ENCODE data around the gene C3orf80.
"Not testable (repeated sequence)": the region's sequence is repeated elsewhere in the genome, so short reads cannot be mapped to it uniquely, and the experiment has no call there.

The C3orf80 gene

DNA sequence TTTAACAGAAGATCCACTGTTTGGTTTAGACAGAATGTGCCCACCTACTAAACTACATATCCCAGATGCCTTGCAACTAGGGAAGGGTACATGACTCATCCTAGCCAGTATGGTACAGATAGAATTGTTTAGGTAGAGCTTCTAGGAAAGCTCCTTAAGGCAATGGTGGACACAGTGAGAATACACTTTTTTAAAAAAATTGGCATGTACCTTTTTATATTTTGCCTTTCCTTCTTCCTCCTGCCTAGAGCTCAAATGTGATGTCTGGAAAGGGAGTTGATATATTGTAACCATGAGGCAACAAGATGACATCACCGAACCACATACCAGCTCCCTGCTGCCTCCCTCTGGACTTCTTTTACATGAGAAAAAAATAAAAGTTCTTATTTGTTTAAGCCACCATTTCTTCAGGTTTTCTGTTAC is 14.4 kb upstream of the C3orf80 start:
- DNase-seq = no peak

DNA sequence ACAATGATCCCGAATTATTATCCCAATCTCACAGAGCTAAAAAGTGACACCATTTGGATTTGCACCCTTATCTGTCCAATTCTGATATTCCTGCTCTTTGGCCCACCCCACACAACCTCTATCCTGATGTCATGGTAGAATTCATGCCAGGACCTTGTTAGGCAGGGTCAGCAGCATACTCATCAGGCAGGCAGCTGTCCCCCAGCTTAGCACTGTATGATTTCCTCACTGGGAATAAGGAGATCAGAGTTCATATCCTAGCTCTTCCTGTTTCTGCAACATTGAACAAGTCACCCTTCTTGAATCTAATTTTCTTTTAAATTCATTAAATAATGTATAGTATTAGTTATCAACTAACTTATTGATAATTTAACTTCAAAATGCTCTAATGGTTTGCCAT is 12.0 kb upstream of the C3orf80 start:
- DNase-seq = no peak

- DNase-seq = no peak
Observed at GRCh38 chr3:160217675-160218074, 7.5 kb upstream of the C3orf80 start.

DNA sequence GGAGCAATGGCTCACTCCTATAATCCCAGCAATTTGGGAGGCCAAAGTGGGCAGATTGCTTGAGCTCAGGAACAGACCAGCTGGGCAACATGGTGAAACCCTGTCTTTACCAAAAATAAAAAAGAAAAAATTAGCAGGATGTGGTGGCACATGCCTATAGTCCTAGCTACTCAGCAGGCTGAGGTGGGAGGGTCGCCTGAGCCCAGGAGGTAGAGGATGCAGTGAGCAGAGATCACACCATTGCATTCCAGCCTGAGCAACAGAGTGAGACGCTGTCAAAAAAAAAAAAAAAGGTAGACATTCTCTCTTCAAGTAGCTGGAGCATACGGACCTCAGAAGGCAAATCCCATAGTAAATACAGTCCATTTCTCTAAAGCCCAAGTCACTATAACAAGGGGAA is 7.1 kb upstream of the C3orf80 start:
- no peak for DNase-seq

- DNase-seq = no peak
Observed at GRCh38 chr3:160220038-160220437, 5.2 kb upstream of the C3orf80 start.

DNA sequence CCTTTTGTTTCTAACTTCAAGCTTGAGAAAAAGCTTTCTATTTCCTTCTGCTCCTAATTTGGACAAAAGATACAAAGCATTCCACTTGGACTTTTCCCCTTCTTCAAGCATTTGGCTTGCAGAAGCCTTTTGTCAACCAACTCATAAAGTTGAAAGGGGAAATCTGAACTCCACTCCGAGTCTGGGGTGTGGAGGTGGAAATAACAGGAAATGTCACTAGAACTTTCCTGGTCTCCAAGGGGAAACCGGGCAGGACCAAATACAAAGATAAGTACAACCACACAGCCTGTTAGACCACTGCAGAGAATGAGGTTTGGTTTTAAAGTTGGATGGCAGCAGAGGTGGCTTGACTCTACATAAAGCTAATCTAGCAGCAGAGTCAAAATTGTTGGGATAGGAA is 4.2 kb upstream of the C3orf80 start:
- DNase-seq = no peak

DNA sequence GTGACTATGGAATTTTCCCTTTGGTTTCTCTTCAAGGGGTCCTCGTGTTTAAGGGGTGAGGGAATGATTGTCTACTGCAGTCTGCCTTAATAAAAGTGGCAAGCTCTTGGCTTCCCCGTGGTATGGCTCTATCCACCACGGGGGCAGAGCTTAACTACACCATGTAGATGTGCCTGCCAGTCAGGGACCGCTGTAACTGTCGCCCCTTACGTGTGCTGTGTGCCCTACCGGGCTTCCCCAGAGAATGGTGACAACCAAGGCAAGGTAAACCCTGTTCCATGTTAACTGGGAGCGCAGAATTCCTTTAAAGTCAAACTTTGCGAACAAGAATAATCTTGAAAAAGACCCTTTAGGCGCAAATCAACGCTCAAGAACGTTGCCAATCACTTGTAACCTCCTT is 966 bp upstream of the C3orf80 start:
- DNase-seq = peak in 1 of 56 donors; percentile 13

DNA sequence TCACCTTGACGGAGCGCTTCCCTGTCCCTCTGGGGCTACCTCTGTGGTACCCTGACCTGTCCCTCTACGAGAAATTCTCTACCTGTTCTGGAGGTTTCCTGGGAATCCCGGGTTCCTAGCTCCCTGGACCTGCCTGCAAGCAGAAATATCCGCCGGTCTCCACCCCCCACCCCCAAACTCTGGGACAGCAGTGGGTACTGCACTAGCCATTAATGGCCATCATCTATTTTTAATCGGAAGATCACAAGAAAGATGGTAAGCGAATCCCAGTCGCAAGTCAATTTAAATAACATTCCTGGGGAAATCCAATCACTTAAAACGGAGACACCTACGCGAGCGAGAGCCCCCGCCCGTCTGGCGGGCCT is 429 bp upstream of the C3orf80 start:
- peak in 8 of 56 donors; percentile 20 to 56 (median 36) for DNase-seq

GRCh38 chr3:160226026-160226907 is 1.0 kb downstream of the C3orf80 start:
- DNase-seq = no peak

GRCh38 chr3:160227419-160227818 is 2.2 kb downstream of the C3orf80 start:
- DNase-seq = no peak

DNA sequence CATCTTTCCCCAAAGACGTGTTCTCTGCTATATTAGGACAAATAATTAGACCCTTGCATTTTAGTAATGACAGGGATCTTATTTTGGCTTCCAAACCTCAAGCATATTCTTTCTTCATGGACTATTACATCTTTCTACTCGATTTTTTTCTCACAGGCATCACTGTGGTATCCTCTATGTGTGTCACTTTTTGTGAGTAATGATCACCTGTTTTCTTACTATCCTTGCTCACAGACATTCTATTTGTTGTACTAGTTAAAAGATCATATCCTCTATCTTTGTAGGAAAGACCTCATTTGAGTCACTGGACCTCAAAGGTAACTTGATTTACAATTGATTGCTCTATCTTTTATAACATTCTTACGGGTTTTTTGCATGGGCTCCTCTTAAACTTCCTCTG is 6.8 kb downstream of the C3orf80 start:
- DNase-seq = no peak

- not testable (repeated sequence) for DNase-seq
Observed at GRCh38 chr3:160240719-160241118, 15.5 kb downstream of the C3orf80 start.

DNA sequence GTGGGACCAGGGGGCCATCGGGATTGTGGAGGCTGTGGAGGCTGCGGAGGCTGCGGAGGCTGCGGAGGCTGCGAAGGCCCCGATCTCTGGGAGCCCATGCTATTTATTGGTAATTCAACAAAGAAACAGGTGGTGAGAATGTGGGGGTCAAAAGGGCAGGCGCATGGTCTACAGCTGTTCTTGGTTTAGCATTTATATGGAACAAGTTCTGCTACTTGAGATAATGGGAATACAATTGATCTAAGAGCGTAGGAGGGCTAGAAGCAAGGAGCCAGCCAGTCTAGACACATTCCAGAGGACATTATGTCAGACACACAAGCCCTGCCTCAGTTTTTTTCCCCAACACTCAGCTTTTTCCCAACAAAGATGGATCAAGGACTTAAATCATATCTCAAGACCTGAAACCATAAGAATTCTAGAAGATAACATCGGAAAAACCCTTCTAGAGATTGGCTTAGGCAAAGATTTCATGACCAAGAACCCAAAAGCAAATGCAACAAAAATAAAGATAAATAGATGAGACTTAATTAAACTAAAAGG is 20.1 kb downstream of the C3orf80 start:
- DNase-seq = no peak

- DNase-seq = no peak
Observed at GRCh38 chr3:160247766-160248165, 22.5 kb downstream of the C3orf80 start.

- no peak for DNase-seq
Observed at GRCh38 chr3:160253298-160253697, 28.1 kb downstream of the C3orf80 start.

DNA sequence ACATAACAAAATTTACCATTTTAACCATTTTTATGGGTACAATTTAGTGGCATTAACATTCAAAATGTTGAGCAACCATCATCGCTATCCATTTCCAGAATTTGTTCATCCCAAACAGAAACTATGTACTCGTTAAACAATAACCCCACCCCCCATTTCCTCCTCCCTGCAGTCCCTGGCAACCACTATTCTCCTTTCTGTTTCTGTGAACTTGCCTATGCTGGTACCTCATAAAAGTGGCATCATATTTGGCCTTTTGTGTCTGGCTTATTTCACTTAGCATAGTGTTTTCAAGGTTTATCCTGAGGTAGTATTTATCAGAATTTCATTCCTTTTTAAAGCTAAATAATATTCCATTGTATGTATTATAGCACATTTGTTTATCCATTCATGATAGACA is 32.4 kb downstream of the C3orf80 start:
- no peak for DNase-seq

- no peak for DNase-seq
Observed at GRCh38 chr3:160259589-160259988, 34.4 kb downstream of the C3orf80 start.

DNA sequence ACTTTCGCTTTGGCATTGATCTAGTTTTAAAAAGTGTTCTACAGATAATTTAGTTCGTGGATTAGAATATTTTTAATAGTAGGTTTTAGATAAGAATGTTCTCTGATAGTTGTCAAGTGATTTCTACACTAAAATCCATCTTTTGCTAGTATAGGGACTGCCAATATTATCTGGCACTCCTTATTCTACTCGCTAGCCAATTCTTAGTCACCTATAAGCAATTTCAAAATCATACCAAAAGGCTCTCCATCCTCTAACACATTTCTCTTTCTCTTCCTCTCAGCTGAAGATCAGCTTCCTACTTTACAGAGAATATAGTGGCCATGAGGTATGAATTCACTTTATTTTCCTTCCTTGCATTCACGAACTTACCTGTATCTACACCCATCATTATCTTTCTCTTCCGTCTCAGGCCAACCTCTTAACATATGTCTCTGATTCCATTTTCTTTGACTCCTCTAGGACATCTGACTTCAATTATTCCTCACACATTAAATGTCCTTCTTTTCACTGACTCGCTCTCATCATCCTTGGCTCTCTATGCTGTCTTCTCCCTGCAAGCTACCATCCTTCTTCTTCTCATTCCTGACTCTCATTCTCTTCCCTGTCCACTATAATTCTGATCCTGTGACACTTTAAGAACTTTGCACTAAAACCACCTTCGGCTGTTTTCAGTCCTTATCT is 35.5 kb downstream of the C3orf80 start:
- DNase-seq = no peak

- DNase-seq = no peak
Observed at GRCh38 chr3:160265088-160265487, 39.9 kb downstream of the C3orf80 start.

Data from amygdala (tissue), 56 donors.